RKO (cell line): Measurements from ENCODE around the gene SNTB2.
"Not testable (repeated sequence)": the region's sequence is repeated elsewhere in the genome, so short reads cannot be mapped to it uniquely, and the experiment has no call there.

Source experiments
- DNase-seq: peaks from one replicate; pipeline ENCODE4 v3.0.0-alpha.2; 2016; ENCODE audit warnings: low spot score

The SNTB2 gene

GRCh38 chr16:69186642-69187445 lies at the start of gene SNTB2:
TSS of gene SNTB2 (plus strand) at chr16:69187164. CDS start at chr16:69187167, 3 bp downstream.
- peak; percentile 91 for DNase-seq

GRCh38 chr16:69138608-69139007 lies 48.4 kb upstream of the SNTB2 start:
- no peak for DNase-seq

GRCh38 chr16:69139464-69139863 lies 47.5 kb upstream of the SNTB2 start:
- not testable (repeated sequence) for DNase-seq

- no peak for DNase-seq
Measured at GRCh38 chr16:69141014-69141413, 46.0 kb upstream of the SNTB2 start.

DNA sequence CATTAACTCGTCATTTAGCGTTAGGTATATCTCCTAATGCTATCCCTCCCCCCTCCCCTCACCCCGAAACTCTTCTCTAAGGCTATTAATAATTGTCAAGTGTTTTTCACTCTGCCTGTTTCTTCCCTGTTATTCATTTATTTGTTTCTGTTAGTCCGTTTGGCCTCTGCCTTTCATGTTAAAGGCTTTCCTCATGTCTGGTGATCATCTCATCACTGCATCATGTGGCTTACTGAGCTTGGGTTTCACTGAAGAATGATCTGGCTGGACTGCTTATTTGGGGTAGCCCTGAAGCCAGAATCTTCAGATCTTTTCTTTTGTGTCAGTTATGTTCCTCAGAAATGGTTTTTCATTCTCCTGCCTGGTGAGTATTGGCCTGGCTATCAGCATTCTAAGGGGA lies 45.0 kb upstream of the SNTB2 start:
- DNase-seq = no peak

DNA sequence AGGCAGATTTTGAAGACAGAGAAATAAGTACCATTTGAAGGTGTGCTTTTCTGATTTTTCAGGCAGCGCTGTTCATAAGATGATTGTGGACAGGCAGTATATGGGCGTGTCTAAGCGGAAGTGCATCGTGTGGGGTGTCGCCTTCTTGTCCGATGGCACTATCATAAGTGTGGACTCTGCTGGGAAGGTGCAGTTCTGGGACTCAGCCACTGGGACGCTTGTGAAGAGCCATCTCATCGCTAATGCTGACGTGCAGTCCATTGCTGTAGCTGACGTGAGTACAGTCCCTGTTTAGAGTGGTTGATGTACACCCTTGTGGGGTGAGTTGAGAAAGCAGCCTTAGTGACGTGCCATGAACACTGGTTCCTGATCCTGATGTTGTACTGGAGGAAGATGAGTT lies 43.8 kb upstream of the SNTB2 start:
- DNase-seq = peak; percentile 40

DNA sequence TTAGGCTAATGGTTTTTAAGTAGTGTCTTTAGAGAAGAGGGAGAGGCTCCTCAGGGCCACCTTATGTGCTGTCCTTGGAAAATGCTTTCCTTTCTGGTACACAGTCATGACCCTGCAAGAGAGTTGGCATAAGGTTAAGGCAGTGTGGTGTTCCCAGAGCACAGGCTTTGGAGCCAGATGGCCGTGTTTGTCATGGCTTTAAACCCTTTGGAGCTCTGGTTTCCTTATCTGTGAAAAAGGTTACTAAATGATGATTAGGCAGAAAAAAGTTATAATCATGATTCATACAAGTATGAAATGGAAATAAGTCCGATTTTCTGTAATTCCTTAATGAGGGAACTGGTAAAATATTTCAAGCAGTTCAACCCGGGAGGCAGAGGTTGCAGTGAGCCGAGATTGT lies 41.3 kb upstream of the SNTB2 start:
- no peak for DNase-seq

GRCh38 chr16:69149621-69150020 lies 37.3 kb upstream of the SNTB2 start:
- DNase-seq = not testable (repeated sequence)

DNA sequence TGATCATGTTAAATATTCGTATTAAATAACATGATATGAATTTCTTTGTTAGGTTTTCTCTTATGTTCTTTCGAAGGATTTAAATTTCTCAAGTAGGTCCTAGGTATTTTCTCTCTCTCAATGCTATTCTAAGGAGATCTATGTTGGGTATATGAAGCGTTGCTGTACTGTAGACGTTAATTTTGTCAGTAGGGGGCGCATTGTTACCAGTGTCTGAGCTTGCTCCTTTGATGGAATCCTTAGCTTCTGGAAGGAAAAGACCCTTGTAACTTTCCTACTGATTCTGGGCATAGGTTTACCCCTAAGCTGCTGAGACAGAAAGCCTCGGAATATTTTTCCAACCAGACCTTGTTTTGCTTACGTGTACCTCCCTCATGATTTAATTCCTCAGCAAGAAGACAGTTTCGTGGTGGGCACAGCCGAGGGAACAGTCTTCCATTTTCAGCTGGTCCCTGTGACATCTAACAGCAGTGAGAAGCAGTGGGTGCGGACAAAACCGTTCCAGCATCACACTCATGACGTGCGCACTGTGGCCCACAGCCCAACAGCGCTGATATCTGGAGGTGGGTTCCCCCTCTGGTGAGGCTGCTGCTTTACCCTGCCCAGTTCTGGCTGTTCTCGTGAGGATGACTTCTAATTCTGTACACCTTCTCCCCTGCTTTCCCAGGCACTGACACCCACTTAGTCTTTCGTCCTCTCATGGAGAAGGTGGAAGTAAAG lies 36.7 kb upstream of the SNTB2 start:
- DNase-seq = peak; percentile 69

- DNase-seq = no peak
Measured at GRCh38 chr16:69157196-69157595, 29.8 kb upstream of the SNTB2 start.

DNA sequence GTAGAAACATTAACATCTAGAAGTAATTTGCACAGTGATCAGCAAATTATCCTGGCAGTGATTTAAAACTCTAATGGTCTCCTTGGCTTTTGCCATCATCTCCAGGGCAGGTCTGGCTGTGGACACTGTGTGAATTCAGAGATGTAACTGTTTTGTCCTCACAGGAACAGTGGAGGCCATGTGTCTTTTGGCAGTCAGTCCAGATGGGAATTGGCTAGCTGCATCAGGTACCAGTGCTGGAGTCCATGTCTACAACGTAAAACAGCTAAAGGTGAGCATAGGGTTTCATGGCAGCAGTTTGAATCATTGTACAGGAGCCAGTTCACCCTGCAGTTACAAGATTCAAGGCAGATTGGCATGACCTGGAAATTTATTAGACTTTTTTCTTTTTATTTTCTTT lies 26.8 kb upstream of the SNTB2 start:
- no peak for DNase-seq

GRCh38 chr16:69165584-69165983 lies 21.4 kb upstream of the SNTB2 start:
- no peak for DNase-seq

DNA sequence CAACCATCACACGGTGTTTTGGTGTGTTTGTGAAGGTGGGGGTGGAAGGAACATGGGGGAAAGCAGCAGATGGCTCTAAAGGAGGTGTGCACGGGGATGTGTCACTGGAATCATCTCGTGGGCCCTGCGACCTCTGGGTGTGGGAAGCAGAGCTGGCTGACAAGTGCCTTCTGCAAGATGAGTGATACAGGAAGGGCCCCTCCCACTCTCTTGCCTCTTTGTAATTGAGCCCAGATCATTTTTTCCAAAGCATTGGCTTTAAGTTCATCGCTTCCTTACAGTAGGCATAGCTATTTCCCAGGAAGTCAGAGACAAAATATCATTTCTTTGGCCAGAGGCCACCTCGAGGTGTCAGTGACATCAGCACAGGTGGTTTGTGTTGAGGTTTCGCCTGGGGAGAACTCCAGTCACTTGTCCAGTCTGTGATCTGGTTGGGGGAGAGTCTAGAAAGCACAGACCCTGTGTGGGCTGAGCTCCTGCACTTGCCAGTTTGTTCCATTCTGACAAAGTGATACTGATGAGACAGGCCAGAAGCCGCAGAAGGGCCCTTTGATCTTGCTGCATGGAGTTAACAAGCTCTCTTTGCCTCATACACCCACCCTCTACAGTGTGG lies 20.6 kb upstream of the SNTB2 start:
- DNase-seq = peak; percentile 28

- DNase-seq = no peak
Measured at GRCh38 chr16:69166946-69167930, 19.7 kb upstream of the SNTB2 start.

DNA sequence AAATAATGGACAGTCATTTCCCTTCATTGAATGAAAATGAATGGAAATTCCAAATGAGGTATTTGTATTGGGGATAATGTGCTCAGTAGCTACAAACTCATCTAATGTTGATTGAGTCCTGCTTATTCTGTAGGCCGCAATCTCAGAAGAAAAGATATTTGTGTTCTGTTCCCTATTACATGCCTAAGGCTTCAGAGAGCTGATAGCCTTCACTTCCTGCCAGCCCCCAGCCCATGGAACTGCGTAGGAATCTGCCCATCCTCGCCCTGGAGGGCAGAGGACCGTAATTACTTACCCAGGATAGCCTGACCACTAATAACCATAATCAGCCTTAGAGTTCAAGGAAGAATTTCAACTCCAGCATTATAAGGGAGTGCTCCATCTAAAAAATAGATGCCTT lies 17.9 kb upstream of the SNTB2 start:
- no peak for DNase-seq

DNA sequence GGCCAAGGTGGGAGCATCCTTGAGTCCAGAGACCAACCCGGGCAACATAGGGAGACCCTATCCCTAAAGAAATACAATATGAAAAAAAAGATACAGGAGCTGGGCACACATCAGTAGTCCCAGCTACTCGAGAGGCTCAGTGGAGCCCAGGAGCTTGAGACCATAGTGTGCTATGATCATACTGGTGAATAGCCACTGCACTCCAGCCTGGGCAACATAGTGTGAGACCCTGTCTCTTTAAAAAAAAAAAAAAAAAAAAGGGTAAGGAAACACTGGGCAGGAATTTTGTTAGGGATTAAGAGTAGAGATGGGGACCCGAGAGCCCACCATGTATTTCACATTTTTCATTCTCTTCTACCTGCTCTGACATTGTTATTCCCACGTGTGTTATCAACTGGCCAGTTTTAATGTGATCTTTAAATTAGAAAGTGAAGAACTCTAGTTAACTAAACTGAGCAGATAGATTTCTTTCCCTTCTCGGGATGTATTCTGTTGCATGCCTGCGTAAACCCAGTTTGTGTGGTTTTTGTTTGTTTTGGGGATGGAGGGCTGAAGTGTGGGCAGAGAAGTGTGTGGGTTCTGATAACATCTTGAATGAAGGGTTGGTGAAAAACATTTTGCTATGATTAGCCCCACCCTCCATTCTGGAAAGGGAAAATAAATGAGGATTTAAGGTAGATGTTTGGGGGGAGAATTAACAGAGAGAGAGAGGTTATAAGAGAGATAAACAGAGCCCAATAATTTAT lies 17.2 kb upstream of the SNTB2 start:
- no peak for DNase-seq

DNA sequence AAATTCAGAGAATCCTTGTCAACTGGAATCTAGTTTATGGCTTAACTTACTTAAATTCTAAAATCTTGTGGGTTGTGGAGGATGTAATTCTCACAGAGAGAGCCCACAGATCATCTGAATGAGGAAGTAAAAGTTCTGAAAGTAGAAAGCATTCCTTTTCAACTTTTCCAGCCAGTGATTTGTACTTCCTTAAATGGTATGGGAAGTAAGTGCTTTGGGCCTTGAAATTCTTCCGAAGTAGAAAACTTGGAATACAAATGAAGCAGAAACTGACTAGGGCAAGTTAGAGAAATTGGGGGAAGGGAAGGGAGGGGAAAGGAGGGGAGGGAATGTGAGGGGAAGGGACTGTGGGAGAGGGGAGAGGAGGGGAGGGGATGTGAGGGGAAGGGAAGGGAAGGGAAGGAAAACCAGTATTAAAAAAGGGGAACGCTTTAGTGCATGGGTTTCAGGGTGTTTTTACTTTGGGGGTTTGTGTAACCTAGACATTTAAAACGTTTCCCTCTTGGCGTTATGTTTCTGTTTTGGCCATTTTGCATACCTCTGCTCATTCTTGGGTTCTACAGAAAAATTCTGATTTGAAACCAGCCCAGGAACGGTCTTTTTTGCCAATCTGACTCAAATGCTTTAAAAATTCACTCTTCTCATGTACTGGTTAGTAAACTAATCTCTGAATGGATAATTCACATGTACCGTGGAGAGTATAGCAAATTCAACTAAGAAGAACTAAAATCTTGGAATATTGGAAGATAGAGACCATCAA lies 15.5 kb upstream of the SNTB2 start:
- DNase-seq = no peak

DNA sequence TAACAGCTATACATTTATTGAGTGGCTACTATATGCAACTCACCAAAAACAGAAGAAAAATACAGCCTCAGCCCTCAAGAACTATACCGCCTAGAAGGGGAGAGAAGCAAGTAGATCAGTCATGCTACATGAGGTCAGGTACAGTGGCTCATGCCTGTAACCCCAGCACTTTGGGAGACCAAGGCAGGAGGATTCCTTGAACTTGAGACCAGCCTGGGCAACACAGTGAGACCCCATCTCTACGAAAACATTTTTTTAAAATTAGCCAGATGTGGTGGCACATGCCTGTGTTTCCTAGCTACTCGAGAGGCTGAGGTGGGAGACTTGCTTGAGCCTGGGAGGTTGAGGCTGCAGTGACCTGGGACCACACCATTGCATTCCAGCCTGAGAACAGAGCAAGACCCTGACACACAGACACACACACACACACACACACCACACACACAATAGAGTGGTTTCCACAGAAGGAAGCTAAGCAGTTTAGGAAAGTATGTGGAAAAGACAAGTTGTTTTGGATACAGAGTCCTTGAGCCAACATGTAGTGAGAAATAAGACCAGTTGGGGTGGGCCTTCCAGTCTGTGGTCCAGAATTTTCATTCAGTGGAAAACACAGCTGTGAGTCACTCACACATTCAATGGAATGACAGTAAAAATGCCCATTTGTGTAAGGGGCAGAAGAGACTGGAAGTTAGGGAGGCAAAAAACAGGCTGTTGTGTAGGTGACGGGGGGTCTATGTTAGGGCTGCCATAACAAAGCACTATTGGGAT lies 10.7 kb upstream of the SNTB2 start:
- DNase-seq = no peak

- DNase-seq = no peak
Measured at GRCh38 chr16:69179328-69180010, 7.5 kb upstream of the SNTB2 start.
